ENCODE measurements around the gene MRPS22.

MRPS22 gene

DNA sequence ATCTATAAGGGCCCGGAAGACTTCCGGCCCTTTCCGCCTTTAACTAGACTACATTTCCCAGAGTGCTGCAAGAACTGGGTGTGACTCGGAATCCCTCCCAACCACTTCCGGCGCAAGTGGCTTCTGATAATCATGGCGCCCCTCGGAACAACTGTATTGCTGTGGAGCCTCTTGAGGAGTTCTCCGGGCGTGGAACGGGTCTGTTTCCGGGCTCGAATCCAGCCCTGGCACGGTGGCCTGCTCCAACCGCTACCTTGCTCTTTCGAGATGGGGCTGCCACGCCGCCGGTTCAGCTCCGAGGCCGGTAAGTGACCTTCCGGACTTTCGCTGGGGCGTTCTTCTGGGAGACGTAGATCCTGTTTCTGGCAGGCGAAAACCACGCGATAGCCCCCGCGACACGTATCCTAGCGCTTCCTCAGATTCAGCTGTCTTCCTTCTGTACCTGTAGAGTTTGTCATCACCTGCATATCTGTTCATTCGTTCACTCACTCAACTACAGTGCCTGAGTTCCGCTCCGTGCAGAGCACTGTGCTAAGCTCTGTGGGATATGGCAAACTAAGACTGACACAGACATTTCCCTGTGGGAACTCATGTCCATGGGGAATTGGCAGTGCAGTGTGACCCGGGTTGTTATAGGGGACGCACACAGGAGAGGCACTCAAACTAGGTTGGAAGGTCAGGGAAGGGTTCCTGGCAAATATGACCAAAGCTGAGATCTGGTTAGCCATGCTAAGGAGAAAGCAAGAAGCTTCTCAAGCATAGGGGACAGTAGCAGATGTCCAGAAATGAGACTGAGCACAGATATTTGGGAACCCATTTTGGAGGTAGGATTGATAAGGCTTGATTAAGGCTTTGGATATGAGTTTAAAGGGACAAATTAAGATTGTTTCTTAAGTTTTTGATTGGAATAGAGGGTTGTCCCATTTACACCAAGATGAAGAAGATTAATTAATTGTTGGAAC is at the start of gene MRPS22:
Gene MRPS22, plus strand, starts transcription at position 126 of the 962 bp plus-strand sequence. Its CDS starts 7 bp downstream, at position 133.
- DNase-seq = peak; percentile 82 to 85

DNA sequence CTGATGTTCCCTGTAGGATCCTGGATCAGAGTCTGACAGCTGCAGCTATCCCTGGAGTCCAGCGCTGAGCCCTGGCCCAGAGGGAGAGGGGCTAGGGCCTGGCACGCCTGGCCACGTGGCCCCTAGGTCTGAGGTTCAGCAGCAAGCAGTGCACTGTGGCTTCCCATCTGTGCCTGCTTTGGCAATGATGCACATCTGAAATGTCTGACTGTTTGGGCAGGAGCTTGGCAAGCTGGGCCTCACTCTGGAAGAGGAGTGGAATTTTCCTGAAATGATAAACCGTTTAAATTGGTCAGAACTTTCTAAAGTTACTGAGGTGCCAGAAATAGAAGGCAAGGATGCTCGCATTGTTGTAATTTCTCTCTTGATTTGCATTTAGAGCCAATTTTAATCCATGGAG is 48.8 kb upstream of the MRPS22 start:
- DNase-seq = no peak

DNA sequence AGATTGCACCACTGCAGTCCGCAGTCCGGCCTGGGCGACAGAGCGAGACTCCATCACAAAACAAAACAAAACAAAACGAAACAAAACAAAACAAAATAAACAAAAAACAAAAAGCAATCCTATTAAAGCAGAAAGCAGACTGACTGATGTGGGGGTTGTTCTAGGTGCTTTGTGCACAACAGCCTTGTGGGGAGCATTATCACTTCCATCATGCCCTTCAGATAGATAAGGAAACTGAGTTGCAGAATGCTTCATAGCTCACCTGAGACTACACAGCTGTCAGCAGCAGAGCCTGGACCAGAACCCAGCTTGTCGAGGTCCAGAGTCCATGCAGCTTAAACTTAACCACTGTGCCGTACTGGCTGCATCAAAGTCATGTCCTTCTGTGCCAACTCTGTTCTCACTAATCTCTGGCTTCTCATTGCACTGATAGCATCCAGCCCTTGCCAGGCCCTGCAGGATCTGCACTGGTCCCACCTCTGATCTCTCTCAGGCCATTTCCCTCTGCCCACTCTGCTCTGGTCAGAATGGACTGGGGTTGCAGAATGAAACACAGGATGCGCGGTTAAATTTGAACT is 47.6 kb upstream of the MRPS22 start:
- no peak for DNase-seq

DNA sequence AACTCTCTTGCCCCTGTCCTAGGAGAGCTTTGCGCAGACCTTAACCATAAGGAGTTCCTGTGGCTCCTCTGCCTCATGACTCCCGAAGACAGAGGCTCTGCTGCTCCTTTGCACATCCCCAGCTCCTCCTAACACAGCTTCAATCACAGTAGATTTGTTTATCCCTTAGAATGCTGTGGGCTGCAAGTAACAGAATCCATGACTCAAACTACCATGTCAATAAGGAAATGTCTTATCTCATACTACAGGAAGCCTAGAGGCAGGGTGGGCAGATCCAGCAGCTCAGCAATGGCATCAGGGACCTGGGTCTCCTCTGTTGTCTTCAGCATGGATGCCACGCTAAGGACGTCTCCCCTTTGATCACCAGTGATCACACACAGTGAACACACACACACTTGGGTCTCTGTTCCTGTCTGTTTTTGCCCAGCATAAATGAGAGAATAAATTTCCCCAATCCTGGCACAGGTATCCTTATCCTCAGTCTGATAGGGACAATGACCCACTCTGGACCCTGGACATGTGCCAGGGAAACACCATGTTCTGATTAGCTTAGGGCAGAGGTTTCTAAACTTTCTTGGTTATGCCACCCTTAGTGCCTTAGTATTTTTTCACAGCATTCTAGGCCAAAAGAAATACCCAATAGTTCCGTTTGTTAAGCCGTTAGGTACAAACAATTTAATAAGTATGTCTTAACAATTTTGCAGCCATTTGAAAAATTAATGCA is 46.1 kb upstream of the MRPS22 start:
- DNase-seq = no peak

DNA sequence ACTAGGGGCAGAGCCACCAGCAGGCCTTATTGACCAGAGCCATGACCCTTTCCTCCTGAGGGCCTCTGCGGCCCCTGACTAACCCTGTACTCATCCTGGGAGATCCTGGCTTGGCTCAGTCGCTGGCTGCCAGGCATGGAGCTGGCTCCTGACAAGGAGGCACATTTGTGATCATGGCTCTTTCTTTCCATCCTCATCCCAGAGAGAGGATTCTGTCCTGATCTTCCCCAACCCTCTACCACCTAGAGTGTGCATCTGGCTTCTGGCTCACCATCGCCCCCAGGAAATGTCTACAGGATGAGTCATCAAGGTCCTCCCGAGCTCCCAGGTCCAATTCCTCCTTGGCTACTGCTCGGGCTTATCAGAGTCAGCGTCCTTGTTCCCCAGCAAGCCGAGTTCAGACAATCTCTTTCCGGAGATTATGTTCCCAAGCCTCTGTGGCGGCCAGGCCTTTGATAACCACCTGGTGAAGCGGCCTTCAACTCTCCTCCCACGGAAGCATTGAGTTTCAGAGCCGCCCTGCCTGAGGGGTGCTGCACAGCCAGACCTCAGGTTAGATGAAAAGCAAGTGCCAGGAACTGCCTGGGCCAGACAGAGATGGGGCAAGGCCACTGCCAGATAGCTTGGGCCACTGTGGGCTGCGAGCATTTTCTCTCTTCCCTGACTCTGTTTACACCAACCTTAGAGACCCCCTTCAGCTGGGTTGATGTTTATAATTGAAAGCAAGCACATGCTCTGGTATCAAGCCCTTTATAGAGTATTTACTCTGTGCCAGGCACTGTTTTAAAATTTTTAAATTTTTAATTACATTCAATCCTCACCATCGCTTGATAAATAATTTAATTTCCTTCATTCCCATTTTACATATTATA is 44.3 kb upstream of the MRPS22 start:
- DNase-seq = no peak

DNA sequence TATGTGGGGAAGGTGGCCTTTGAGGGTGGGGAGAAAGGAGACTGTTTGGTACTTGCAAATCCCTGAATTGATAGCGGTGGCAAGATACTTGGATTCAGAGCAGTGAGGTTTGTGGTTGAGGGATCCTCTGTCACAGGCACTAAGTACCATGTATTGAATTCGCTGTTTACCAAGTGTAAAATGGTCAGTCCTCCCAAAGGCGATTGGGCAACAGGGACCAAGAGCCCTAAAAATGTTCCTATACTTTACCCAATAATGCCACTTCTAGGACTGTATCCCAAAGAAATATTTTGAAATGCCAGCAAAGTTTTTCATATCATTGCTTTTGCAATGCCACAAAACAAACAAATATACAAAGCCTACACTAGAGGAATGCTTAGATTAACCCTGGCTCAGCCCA is 43.4 kb upstream of the MRPS22 start:
- DNase-seq = no peak

DNA sequence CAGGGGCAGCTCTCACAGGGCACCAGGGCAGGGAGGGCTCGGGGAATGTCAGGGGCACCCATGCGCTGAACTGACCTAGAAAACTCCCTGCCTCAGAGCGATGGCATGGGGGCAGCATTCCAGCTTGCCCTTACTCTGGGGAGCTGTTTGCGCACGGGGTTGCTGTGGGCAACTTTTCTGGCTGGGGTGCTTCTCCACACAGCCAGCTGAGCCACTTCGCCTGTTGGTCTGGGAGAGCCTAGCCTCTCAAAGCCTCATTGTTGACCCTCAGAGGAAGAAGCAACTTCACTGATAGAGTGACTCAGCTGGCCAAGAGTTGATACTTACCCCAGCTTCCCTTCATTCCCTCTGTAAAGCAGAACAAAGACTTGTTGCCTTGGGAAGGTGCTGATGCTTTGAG is 42.6 kb upstream of the MRPS22 start:
- no peak for DNase-seq

DNA sequence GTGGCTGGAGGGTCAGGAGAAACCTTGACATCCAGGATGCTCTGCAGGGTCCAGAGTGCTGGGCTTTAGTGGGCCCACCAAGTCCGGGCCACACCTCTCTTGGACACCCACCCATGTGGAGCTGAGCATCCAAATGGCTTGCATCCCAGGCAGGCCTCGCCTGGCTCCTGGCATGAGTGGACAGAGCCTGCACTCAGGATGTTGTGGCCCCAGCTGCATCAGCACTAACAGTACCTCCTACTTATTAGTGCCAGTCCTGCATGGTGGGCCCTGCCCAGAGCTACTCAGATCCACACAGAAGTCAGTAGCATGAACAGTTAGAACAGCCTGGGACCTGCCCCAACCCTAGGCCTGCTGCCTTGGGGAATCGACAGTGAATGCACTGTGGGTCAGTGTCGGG is 42.2 kb upstream of the MRPS22 start:
- DNase-seq = no peak

DNA sequence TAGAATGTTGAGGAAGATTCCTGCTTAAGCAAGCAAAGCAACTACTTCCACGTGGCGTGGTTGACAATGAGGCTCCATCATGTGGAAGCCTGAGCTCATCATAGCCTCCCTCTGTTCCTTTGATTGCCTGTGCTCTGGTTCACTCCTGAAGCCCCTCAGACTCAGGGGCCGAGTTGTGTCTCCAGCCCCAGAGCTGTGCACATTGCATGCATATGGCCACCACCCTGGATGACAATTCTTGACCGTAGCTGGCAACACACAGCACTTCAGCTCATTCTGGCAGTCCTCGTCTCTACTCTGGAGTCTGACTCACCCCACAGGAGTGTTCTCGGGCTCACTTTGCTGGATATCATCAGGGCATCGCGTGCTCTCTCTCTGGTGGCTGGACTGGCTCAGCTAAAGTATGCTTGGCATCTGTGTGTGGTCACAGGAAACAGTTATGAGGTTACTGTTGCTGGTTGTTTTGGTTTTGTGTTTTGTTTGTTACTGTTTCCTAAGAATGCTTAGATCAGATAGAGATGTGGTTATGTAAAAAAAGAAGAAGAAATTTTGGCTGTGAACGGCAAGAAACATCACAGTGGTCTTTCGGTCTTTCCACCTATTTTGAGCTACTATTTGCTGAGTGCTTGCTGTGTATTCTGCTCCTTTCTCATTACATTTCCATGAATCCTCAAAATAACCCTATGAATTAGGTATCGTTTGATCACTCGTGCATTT is 41.6 kb upstream of the MRPS22 start:
- DNase-seq = no peak

DNA sequence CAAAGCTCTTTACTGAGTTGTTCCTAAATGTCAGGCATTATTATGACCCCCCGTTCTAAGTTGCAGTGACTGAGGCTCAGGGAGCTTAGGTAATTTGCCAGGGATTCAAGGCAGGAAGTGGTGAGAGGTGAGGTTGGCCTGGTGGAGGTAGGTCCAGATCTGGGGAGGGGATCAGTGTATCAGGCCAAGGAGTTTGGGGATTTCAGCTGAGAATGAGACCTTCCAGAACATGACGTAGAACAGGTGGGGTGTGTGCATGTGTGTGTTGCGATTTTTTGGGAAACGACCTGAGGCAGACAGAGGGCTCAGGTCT is 41.1 kb upstream of the MRPS22 start:
- DNase-seq = no peak

DNA sequence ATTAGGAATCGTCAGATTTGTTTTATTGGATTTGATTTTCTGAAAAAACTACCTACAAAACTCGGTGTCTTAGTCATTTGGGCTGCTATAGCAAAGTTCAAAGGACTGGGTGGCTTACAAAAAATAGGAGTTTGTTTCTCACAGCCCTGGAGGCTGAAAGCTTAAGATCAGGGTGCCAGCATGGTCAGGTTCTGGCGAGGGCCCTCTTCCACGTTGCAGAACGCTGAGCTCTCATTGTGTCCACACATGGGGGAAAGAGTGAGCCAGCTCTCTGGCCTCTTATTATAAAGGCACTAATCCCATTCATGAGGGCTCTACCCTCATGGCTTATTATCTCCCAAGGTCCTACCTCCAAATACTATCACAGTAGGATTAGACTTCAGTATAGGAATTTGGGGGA is 40.6 kb upstream of the MRPS22 start:
- no peak for DNase-seq

DNA sequence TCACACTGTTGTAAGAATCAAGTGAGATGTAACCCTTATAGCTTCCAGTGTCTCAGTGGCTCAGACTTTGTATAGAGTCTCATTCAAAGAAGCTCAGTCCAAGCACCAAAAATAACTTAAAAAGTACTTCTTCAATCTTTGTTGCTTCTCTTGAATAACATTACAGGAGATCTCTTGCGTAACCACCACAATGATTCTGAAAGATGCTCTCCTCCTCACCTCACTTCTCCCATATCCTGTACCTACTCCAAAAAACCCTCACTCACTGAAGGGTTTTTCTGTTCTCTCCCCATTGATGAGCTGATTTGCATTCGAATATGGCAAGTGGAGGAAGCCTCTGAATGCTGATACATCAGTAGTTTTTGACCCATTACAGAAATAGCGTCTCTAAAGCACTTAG is 39.4 kb upstream of the MRPS22 start:
- no peak for DNase-seq

DNA sequence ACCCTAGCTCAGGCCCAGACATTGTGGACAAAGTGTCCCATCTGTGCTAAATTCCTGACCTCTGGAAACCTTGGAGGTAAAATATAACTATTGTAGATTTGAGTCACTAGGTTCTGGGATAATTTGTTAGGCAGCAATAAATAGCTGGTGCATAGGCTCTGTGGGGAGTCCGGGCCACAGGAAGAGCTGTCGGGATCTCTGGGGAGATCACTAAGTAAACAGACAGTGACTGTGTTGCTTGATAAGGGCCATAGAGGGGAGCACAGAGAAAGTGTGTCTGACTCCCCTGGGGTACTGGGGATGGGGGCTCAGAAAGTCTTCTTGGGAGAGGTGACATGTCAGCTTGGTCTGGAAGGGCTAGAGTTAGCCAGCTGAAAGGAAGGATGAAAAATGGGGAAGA is 37.7 kb upstream of the MRPS22 start:
- no peak for DNase-seq

DNA sequence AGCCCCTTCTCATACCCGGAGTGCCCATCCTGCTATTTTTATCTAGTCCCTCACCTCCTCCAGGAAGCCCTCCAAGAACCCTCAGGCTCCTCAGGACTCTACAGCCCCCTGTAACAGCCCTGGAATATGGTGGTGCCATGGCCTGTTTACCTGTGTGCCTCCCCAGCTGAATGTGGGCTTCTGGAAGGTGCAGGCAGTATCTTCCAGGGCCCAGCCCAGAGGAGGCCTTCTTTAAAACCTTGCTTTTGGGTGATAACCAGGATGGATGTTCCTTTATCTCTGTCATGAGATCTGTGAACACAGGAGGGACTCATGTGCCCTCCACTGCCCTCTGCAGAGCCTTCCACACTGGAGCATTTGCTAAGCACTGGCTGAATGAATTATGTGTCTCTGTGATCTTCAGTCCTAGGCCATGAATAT is 36.7 kb upstream of the MRPS22 start:
- no peak for DNase-seq

DNA sequence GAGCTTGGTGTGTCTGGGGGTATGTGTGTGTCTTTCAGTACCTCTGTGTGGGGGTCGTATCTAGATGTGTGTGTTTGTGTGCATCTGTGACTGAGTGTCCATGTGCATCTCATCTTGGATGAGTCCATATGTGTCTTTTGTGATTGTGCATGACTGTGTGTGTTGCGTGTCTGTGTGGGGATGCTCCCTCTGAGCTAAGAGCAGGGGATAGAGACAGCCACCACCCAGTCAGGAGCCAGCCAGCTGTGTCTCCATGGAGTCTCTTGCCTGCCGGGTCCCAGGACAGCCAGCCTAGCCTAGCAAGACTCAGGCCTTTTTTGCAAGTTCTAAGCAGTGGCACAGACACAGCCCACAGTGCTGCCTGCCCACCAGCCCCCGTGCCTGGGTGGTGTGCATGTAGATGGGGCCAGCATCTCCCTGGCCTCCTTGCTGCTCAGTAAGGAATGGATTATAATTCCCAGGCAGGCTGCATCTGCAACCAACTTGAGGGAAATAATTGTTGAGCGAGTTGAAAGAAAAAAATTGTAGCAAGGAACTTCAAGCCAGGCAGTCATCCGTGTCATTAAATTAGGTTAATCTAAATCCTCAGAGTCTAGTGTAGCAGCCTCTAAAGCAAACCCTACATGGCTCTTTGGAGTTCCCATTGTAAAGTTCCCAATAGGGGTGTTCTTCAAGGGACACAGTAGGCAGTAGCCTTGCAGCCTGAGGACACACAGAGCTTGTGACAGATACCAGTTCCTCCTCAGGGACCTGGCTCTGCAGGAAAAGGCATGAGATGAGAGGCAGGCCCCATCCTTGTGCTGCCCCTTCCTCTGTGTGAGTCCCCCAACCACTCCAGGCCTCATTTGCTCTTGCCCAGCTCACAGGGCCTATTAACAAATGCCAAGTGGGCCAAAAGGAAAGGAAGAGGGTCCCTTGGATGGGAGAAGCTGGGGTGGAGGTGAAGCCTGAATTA is 35.9 kb upstream of the MRPS22 start:
- DNase-seq = no peak

DNA sequence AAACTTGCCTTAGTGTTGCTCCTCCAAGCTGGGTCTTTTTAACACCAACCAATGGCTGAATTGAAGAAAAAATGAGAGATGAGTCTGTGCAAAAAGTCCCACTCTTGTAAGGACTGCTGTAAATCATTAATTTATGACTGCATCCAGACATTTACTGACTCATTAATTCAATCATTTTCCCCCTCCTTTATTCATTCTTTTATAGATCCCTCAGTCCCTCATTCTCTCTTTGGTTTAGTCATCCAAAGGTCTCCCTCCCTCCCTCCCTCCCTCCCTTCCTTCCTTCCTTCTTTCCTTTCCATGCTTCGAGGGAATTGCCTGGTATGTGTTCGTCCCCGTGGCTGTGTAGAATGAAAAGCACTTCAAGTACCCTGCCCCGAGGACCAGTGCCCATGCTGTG is 35.3 kb upstream of the MRPS22 start:
- no peak for DNase-seq

DNA sequence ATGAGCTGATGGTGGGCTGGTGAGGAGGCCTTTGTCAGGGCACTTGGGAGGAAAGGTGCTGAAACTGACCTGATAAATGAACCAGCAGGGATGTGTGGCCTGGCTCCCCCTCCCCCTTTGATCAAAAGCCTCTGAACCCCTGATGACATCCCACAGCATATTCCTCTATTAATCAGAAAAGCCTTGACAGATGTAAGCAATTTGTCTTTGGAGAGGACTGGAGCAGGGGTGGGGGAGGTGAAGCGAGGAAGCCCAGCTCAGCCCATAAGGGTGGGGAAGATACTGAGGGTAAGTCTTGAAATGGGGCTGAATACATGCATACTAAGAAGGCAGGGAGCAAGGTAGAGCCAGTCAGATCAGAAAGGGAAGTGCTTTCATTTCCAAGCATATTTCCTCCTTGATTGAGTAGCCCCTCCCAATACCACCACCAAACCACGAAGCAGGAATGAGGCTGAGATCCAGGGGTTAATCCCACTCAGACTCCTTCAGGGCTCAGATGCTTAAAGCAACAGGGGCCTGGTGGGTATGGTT is 34.7 kb upstream of the MRPS22 start:
- DNase-seq = no peak

DNA sequence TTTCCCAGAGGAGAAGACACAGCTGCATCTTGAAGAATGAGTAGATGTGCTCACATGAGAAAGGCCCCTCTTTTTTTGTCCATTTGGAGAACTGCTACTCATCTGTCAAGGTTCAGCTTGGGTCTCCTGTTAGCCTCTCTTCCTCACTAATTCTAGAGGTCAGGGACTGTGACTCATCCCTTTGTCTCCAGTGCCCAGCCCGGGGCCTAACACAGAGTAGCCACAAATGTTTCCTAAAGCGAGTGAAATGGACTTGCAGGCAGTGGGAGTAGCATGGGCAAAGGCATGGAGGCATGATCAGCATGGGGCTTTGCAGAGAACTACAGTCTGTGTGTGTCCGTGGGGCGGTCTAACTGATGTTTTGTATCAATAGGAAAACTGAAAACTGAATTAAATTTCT is 33.9 kb upstream of the MRPS22 start:
- no peak for DNase-seq

DNA sequence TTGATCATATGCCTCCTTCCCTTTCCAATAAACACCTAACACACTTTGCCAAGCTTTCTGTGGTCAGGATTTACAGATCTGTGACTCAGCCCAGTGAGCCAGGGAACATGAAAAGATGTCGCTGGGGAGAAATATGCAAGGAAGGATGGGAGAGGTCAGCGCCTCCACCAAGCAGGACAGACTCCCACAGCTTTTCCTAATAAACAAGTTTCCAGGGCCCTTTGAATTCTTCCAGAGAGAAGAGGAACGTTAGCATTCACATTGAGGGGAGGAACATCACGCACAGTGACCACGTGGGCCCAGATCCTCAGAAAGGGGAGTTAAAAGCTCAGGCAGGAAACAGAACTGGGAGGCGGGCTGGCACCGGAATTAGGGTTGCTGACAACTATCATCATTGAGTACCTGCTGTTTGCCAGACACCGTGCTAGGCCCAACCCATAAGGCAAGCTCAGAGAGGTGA is 33.3 kb upstream of the MRPS22 start:
- no peak for DNase-seq

DNA sequence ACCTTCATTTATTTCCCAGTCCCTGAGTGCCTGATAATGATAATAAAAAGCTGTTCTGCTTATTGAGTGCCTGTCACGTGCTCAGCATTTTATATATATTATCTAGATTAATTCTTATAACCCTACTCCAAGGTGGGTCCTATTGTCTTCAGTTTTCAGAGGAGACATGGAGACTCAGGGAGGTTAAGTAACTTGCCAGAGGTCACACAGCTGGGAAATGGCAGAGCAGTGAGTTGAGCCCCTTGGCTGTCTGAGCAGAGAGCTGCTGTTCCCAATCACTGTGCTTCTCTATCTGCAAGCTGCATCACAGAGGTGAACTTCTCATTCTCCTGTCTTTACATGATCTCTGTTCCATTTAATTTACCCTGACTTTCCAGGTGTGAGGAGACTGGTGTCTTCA is 32.3 kb upstream of the MRPS22 start:
- no peak for DNase-seq

DNA sequence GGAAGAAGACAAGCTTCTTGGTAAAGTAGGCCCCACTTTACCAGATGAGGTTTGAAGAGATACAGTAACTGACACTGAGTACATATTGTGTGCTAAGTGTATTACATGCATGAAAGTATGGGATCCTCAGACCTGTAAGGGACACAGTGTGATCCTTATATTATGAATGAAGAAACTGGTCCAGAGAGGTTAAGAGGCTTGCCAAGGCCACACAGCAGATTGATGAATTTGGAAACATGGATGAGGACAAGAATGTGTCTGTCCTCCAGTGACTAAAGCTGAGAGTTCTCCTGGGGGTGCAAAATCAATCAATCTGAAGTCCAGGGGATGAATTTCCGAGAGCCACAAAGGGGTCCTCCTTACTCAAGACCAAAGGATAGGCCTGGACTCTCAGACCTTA is 31.4 kb upstream of the MRPS22 start:
- no peak for DNase-seq
